ENCODE results near the gene COPG1.

DNA sequence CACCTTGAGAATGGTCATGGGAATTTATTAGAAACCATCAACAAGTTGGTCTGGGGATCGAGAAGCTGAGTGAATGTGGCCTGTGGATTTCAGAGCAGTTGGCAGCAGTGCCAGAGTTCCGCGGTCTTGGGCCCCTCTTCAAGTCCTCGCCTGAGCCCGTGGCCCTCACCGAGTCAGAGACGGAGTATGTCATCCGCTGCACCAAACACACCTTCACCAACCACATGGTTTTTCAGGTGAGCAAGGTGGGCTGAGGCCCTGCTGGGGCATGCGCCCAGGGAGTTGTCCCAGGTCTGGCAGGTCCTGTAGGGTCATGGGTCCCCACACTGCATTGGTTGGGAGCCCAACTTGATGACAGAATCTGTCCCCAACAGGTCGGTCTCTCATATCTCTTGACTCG, 22.3 kb downstream of the COPG1 start:
- TF ChIP-seq, protein P1, sequence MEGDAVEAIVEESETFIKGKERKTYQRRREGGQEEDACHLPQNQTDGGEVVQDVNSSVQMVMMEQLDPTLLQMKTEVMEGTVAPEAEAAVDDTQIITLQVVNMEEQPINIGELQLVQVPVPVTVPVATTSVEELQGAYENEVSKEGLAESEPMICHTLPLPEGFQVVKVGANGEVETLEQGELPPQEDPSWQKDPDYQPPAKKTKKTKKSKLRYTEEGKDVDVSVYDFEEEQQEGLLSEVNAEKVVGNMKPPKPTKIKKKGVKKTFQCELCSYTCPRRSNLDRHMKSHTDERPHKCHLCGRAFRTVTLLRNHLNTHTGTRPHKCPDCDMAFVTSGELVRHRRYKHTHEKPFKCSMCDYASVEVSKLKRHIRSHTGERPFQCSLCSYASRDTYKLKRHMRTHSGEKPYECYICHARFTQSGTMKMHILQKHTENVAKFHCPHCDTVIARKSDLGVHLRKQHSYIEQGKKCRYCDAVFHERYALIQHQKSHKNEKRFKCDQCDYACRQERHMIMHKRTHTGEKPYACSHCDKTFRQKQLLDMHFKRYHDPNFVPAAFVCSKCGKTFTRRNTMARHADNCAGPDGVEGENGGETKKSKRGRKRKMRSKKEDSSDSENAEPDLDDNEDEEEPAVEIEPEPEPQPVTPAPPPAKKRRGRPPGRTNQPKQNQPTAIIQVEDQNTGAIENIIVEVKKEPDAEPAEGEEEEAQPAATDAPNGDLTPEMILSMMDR (conservative IDR thresholded peaks at IDR 0.05; ENCODE audit: low read length) = no peak
- no peak for TF ChIP-seq EZH2phosphoT487 (IDR thresholded peaks at IDR 0.05; ENCODE audit: borderline replicate concordance)
